ENCODE measurements around the gene YY1.
"Not testable (repeated sequence)": the region's sequence is repeated elsewhere in the genome, so short reads cannot be mapped to it uniquely, and the experiment has no call there.

The YY1 gene

DNA sequence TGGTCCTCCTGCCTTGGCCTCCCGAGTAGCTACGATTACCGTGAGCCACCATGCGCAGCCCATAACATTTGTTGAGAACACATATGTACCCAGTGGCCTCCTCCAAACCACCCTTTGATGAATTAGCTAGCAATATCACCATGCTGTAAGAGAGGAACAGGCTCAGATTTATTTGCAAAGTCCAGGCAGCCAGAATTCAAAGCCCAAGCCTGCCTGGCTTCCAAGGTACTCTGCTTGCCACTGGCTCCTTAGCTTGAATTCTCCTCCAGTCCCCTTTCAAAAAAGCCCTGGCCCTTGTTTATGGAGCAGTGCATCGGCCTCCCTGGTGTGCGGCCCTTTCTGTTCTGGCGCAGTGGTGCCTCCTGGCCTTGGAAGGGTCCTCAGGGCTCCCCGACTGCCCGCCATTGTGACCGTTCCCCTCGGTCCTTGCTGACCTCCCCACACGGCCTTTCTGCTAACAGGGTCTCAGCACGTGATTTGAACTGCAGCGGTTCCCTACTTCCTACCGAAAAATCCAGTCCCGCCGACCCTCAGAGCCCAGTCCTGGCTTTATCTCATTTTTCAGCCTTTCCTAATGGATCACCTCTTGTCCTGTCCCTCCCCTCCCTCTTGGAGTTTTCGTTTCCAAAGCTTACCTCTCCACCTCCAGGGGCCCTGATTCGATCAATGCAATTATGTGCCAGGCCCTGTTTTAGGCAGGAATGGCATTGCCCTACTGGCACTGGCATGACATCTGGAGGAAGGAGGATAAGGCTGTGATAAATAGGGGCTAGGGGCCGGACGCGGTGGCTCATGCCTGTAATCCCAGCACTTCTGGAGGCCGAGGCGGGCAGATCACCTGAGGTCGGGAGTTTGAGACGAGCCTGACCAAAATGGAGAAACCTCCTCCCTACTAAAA is 45.3 kb downstream of the YY1 start:
- peak overlapping the region; percentile 93 for H3K27ac ChIP-seq
- TF ChIP-seq, protein P1, sequence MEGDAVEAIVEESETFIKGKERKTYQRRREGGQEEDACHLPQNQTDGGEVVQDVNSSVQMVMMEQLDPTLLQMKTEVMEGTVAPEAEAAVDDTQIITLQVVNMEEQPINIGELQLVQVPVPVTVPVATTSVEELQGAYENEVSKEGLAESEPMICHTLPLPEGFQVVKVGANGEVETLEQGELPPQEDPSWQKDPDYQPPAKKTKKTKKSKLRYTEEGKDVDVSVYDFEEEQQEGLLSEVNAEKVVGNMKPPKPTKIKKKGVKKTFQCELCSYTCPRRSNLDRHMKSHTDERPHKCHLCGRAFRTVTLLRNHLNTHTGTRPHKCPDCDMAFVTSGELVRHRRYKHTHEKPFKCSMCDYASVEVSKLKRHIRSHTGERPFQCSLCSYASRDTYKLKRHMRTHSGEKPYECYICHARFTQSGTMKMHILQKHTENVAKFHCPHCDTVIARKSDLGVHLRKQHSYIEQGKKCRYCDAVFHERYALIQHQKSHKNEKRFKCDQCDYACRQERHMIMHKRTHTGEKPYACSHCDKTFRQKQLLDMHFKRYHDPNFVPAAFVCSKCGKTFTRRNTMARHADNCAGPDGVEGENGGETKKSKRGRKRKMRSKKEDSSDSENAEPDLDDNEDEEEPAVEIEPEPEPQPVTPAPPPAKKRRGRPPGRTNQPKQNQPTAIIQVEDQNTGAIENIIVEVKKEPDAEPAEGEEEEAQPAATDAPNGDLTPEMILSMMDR (conservative IDR thresholded peaks at IDR 0.05) = no peak

DNA sequence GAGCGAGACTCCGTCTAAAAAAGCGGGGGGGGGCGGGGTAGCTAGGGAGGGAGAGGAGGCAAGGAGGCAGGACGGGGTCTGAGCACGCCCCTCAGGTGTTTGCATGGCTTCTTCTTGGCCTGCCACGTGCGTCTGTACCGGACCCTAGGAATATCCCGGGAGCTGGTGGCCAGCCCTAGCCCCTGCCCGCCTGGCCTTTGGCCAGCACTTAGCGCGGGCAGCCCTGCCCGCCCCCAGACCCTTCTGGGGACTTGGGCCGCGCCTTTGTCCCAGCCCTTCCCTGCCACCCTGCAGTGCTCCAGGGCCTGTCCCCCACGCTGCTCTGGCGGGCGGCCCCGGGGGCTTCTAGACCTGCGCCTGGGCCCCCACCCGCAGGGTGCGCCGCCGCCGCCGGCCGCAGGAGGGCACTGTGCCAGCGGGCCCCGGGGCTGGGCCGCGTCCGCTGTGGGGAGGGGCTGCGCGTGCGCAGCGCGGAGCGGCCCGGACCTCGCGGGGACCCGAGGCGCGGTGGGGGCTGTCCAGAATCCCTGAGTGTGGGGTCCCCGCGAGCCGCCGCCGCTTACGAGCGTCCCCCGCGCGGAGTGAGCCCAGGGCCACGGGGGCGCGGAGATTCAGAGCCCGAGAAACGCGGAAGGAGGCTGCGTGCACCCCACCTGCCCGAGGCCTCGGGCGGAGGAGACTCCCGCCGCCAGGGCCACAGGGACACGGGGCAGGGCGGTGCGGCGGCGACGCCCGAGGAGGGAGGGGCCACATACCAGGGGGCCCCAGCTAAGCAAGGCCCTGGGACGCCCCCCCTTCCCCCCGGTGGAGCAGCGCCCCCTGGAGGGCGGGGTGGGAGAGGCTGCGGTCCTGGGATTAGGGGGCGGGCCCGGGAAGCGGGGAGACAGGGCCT is 46.3 kb downstream of the YY1 start:
- TF ChIP-seq, protein P1 (conservative IDR thresholded peaks at IDR 0.05) = peak; percentile 88
- peak overlapping the region; percentile 93 for H3K27ac ChIP-seq

DNA sequence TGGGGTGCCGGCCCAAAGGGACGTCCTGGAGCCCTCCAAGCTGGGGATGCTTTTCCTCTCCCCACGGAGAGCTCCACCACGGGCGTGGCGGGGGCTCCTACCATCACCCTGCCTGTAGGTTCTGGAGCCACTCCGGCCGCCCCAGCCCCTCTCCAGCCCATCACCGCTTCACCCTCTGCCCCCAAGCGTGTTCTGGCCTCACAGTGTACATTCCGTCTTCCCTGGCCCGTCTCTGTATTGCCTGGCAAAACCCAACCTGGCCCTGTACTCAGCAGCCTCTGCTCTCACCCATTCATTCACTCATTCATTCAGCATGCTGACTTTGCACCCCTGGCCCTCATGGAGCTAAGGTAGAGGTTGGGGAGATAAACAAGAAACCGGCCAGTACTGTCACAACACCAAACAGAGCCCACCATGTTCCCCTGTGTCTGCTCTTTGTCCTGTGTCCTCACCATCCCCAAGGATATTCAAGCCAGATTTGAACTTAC is 47.0 kb downstream of the YY1 start:
- peak overlapping the region; percentile 93 for H3K27ac ChIP-seq
- TF ChIP-seq, protein P1 (conservative IDR thresholded peaks at IDR 0.05) = no peak

DNA sequence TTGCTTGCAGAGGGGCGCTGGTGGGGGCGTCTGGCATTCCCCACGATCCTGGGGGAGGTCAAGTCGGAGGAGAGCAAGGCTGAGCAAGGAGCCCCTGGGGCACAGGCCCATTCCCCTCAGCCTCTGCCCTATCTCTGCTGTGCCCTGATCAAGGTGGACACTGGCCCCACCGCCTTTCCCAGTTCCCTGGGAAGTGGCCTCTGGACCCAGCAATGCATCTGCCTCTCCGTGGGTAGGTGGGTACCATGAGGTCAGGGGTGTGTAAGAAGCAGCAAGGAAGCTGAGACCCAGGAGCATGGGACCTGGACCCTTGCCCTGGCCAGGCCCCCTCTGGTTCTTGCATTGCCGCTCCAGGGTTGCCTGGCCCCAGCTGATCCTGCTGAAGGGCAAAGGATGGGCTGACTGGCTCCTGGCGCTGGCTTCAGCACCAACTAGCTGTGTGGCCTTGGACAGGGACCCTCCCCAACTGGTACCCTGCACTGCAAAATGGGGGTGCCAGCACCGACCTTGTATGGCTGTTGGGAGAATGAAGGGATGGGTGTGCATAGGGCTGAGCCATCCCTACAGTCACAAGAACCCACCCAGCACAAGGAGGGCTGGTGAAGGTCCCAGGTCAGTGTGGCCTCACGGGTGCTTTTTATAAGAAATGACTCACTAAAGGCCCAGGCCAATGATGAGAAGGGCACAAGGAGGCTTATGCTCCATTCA is 47.7 kb downstream of the YY1 start:
- H3K27ac ChIP-seq = peak overlapping the region; percentile 93; the same call in 1 of the 2 replicates

DNA sequence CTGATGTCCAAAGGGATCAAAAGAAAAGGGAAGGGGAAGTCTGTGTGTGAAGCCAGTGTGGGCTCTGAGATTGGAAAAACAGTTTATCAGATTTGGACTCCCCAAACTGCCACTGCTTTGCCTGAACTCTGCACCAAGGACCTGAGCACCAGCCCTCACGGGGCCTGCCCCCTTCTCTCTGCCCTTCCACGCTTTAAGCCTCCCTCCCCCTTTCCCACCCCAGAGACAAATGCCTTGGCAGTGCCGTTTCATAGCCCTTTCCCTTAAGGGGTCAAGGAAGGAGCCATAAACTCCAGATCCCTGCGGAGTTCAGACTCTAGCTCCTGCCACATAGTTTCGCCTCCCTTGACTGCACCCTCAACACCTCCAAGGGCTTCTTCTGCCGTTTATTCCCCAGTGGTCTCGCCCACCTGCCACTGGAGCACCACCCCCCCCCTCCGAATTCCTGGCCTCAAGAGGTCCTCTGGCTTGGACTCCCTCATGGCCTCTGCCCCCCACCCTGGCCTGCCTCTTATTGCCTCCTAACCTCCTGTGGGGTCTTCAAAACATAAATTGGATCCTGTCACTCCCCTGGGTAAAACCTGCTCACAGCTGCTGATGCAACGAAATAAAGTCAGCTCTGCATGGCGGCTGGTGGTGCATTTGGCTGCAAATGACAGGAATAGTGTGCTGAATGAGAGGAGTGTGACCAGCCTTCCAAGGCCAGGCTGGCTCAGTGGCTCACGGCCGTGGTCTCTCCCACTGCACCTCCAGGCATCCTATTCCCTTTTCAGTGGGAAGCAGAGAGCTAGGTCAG is 48.5 kb downstream of the YY1 start:
- H3K27ac ChIP-seq = no peak overlapping the region
- TF ChIP-seq, protein P1 (conservative IDR thresholded peaks at IDR 0.05) = no peak

More for the DNA sequence above, 47.7 kb downstream of the YY1 start:
- TF ChIP-seq, protein P1 (conservative IDR thresholded peaks at IDR 0.05) = no peak

DNA sequence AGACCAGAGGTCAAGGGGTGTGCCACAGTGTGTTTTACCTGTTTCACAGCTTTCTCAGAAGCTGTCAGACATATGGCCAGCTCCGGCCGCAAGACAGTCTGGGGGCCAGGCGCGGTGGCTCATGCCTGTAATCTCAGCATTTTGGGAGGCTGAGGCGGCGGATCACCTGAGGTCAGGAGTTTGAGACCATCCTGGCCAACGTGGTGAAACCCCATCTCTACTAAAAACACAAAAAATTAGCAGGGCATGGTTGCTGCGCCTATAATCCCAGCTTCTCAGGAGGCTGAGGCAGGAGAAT is 49.0 kb downstream of the YY1 start:
- not testable (repeated sequence) for H3K27ac ChIP-seq

Measured in VCaP (cell line).